A549 (cell line): ENCODE measurements around the gene ILK.

Source experiments
- BHLHE40 ChIP-seq: IDR thresholded peaks from 2 replicates; pipeline ENCODE4 v1.6.1; 2012; ENCODE audit warnings: low read depth, low read length, inconsistent platforms
- EHF ChIP-seq: fragments of 250-450 bp; sonication (Bioruptor Pico); IDR thresholded peaks from 2 replicates; pipeline ENCODE4 v1.5.0; 2020; ENCODE audit warnings: mild to moderate bottlenecking
- POLR2A ChIP-seq: IDR thresholded peaks from 2 replicates; pipeline ENCODE4 v1.6.1; 2012; ENCODE audit warnings: mild to moderate bottlenecking, low read length
- RCOR1 ChIP-seq: fragments of 150-350 bp; IDR thresholded peaks from 2 replicates; pipeline ENCODE4 v1.6.1; 2014; ENCODE audit warnings: antibody characterized with exemption, low read length, low read depth
- TF ChIP-seq, protein P1 (sequence below): fragments of >200 bp; sonication (Bioruptor Twin); formaldehyde crosslinking; IDR thresholded peaks from 3 replicates; pipeline ENCODE4 v1.5.1; 2016
- TF ChIP-seq, protein P2 (sequence below): fragments of >200 bp; sonication (Bioruptor Twin); formaldehyde crosslinking; IDR thresholded peaks from 3 replicates; pipeline ENCODE4 v1.6.1; 2016
- TF ChIP-seq, protein P3 (sequence below): IDR thresholded peaks from 2 replicates; pipeline ENCODE4 v1.6.1; 2012

DNA sequence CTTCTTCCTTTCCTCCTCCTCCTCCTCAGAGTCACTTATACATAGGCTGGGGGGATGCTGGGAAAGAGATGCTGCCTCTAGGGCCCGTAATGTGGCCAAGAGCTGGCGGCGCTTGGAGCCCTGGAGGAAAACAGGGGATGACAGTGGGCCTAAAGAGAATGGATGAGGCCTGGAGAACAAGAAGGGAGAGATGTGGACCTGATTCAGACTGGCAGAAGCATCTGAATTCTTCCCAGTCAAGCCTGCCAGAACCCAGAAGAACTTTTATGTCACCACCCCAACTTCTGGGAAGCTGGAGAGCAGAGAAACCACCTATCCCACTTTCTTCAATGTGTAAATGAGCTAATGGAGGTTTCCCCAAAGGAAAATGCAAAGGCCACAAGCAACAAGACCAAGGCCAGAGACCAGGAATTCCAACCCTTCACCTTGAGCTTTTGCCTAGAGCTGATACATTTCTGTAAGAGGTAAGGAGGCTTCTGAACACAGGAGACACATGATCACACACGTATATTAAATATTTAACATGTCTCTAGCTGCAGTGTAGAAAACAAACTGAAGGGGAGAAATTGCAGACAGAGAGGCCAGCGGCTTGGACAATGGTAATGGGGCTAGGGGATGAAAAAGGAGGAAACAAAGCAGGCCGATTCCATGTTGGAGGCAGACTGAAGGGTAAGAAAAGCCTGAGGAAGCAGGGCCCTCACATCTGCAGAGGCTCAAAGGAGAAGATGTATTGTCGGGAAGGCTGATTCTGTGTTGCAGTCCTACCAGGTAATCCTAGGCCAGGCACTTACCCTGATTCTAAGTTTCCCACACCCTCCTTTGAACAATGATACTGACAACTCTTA lies 1.3 kb upstream of the ILK start:
- TF ChIP-seq, protein P1, sequence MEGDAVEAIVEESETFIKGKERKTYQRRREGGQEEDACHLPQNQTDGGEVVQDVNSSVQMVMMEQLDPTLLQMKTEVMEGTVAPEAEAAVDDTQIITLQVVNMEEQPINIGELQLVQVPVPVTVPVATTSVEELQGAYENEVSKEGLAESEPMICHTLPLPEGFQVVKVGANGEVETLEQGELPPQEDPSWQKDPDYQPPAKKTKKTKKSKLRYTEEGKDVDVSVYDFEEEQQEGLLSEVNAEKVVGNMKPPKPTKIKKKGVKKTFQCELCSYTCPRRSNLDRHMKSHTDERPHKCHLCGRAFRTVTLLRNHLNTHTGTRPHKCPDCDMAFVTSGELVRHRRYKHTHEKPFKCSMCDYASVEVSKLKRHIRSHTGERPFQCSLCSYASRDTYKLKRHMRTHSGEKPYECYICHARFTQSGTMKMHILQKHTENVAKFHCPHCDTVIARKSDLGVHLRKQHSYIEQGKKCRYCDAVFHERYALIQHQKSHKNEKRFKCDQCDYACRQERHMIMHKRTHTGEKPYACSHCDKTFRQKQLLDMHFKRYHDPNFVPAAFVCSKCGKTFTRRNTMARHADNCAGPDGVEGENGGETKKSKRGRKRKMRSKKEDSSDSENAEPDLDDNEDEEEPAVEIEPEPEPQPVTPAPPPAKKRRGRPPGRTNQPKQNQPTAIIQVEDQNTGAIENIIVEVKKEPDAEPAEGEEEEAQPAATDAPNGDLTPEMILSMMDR: no peak
- TF ChIP-seq, protein P2, sequence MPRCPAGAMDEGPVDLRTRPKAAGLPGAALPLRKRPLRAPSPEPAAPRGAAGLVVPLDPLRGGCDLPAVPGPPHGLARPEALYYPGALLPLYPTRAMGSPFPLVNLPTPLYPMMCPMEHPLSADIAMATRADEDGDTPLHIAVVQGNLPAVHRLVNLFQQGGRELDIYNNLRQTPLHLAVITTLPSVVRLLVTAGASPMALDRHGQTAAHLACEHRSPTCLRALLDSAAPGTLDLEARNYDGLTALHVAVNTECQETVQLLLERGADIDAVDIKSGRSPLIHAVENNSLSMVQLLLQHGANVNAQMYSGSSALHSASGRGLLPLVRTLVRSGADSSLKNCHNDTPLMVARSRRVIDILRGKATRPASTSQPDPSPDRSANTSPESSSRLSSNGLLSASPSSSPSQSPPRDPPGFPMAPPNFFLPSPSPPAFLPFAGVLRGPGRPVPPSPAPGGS: no peak
- TF ChIP-seq POLR2A (no peak), BHLHE40 (no peak), RCOR1 (no peak), EHF (CRISPR knock-in tag) (no peak)
- TF ChIP-seq, protein P3, sequence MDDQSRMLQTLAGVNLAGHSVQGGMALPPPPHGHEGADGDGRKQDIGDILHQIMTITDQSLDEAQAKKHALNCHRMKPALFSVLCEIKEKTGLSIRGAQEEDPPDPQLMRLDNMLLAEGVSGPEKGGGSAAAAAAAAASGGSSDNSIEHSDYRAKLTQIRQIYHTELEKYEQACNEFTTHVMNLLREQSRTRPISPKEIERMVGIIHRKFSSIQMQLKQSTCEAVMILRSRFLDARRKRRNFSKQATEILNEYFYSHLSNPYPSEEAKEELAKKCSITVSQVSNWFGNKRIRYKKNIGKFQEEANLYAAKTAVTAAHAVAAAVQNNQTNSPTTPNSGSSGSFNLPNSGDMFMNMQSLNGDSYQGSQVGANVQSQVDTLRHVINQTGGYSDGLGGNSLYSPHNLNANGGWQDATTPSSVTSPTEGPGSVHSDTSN: no peak
